Measurements from ENCODE around the gene SLFN5.

Gene SLFN5

GRCh38 chr17:35315283-35315682 is 72.4 kb downstream of the SLFN5 start:
- Histone ChIP-seq H3K9ac (ENCODE audit: low read depth, low read length, poor library complexity) (no peak overlapping the region), H3K4ac (ENCODE audit: low read length) (no peak overlapping the region), H2BK12ac (ENCODE audit: low read length) (no peak overlapping the region), H3K27ac (replicated peaks; ENCODE audit: low read length) (no peak overlapping the region), H2AFZ (ENCODE audit: low read length) (no peak overlapping the region), H3K36me3 (replicated peaks in 1 of 2; ENCODE audit: control insufficient read depth in 2 of 2, insufficient read depth in 2 of 2, low read length in 2 of 2) (no peaks in the 10 kb centered on the region), H3K4me1 (ENCODE audit: control insufficient read depth in 2 of 2, insufficient read depth in 1 of 2, low read depth in 1 of 2, low read length in 2 of 2) (peaks cover 0 to 12% of the 10 kb centered on the region in 2 donors), H2BK15ac (ENCODE audit: low read length) (no peak overlapping the region), H3K27me3 (ENCODE audit: control insufficient read depth in 3 of 3, insufficient read depth in 3 of 3, low read depth in 1 of 3, low read length in 3 of 3) (peaks cover 0 to 20% (median 16%) of the 10 kb centered on the region in 3 experiments), H3K14ac (ENCODE audit: low read length) (no peak overlapping the region), H3K4me2 (ENCODE audit: insufficient read depth, low read length, poor library complexity, severe bottlenecking) (no peak overlapping the region), H4K91ac (ENCODE audit: low read depth, low read length, poor library complexity) (no peak overlapping the region), H3K9me3 (replicated peaks in 1 of 2; ENCODE audit: control insufficient read depth in 2 of 2, insufficient read depth in 1 of 2, low read depth in 1 of 2, low read length in 2 of 2) (no peaks in the 10 kb centered on the region), H2BK5ac (ENCODE audit: low read length) (no peak overlapping the region), H3K23ac (ENCODE audit: low read depth, low read length, poor library complexity) (no peak overlapping the region), H3K4me3 (ENCODE audit: low read length in 2 of 2) (no peak overlapping the region), H3K18ac (ENCODE audit: low read length) (no peak overlapping the region), H4K8ac (ENCODE audit: low read depth, low read length) (no peak overlapping the region), H2AK5ac (ENCODE audit: low read depth, low read length) (no peak overlapping the region), H3K79me1 (ENCODE audit: low read depth, low read length) (no peaks in the 10 kb centered on the region), H2BK120ac (ENCODE audit: low read depth, low read length) (no peak overlapping the region)
- WGBS, 2 donors (ENCODE audit: extremely low coverage in 2 of 2, insufficient read length in 2 of 2, insufficient replicate concordance in 1 of 2): no CpG with 5 or more reads among the region's 5 CpGs
- no peak for DNase-seq (ENCODE audit: low spot score)

DNA sequence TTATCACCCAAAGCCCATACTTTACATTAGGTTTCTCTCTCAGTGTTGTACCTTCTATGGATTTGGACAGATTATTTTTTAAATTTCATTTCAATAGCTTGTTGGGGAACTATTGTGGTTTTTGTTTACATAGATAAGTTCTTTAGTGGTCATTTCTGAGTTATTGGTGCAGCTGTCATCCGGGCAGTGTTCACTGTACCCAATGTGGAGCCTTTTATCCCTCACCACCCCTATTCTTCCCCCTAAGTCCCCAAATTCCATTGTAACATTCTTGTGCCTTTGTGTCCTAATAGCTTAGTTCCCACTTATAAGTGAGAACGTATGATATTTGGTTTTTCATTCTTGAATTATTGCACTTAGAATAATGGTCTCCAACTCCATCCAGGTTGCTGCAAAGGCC is 73.1 kb downstream of the SLFN5 start:
- H2BK120ac ChIP-seq (ENCODE audit: low read depth, low read length): no peak overlapping the region
- H3K27ac ChIP-seq (replicated peaks; ENCODE audit: low read length): no peak overlapping the region
- no peak overlapping the region for H2AK5ac ChIP-seq (ENCODE audit: low read depth, low read length)
- no peak overlapping the region for H2BK15ac ChIP-seq (ENCODE audit: low read length)
- no peak overlapping the region for H3K9ac ChIP-seq (ENCODE audit: low read depth, low read length, poor library complexity)
- no peak overlapping the region for H2AFZ ChIP-seq (ENCODE audit: low read length)
- H3K27me3 ChIP-seq (ENCODE audit: control insufficient read depth in 3 of 3, insufficient read depth in 3 of 3, low read depth in 1 of 3, low read length in 3 of 3): peaks cover 0 to 20% (median 16%) of the 10 kb centered on the region in 3 experiments
- no peaks in the 10 kb centered on the region for H3K36me3 ChIP-seq (replicated peaks in 1 of 2; ENCODE audit: control insufficient read depth in 2 of 2, insufficient read depth in 2 of 2, low read length in 2 of 2)
- H3K23ac ChIP-seq (ENCODE audit: low read depth, low read length, poor library complexity): no peak overlapping the region
- H3K4me1 ChIP-seq (ENCODE audit: control insufficient read depth in 2 of 2, insufficient read depth in 1 of 2, low read depth in 1 of 2, low read length in 2 of 2): peaks cover 0 to 12% of the 10 kb centered on the region in 2 donors
- no peak overlapping the region for H4K8ac ChIP-seq (ENCODE audit: low read depth, low read length)
- no peak overlapping the region for H3K4me3 ChIP-seq (ENCODE audit: low read length in 2 of 2)
- H3K4me2 ChIP-seq (ENCODE audit: insufficient read depth, low read length, poor library complexity, severe bottlenecking): no peak overlapping the region
- H3K14ac ChIP-seq (ENCODE audit: low read length): no peak overlapping the region
- WGBS, 2 donors (ENCODE audit: extremely low coverage in 2 of 2, insufficient read length in 2 of 2, insufficient replicate concordance in 1 of 2): no CpG with 5 or more reads among the region's 2 CpGs
- H2BK12ac ChIP-seq (ENCODE audit: low read length): no peak overlapping the region
- no peak overlapping the region for H3K18ac ChIP-seq (ENCODE audit: low read length)
- no peak for DNase-seq (ENCODE audit: low spot score)
- H2BK5ac ChIP-seq (ENCODE audit: low read length): no peak overlapping the region
- H3K9me3 ChIP-seq (replicated peaks in 1 of 2; ENCODE audit: control insufficient read depth in 2 of 2, insufficient read depth in 1 of 2, low read depth in 1 of 2, low read length in 2 of 2): no peaks in the 10 kb centered on the region
- no peak overlapping the region for H3K4ac ChIP-seq (ENCODE audit: low read length)
- no peaks in the 10 kb centered on the region for H3K79me1 ChIP-seq (ENCODE audit: low read depth, low read length)
- no peak overlapping the region for H4K91ac ChIP-seq (ENCODE audit: low read depth, low read length, poor library complexity)

DNA sequence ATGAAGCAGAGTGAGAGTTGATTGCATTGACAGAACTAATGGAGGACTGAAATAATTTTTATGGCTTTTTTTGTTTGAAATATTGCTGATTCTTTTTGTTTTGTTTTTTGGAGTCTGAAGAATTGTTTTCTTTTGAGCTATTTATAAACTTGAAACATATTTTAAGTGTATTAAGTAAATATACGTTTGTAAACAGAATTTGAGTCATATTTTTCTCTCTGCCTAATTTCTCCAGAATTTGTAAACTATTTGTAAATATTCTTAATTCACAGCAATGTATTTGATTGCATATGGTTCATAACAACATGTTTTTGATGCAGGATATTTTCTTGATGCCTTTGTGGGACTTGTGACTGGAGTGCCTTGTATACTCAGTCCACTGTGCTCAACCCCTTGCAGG is 79.9 kb downstream of the SLFN5 start:
- Histone ChIP-seq H3K9me3 (replicated peaks in 1 of 2; ENCODE audit: control insufficient read depth in 2 of 2, insufficient read depth in 1 of 2, low read depth in 1 of 2, low read length in 2 of 2) (peaks cover 0 to 3% of the 10 kb centered on the region in 2 donors), H2BK15ac (ENCODE audit: low read length) (no peak overlapping the region), H2AK5ac (ENCODE audit: low read depth, low read length) (no peak overlapping the region), H2AFZ (ENCODE audit: low read length) (no peak overlapping the region), H2BK120ac (ENCODE audit: low read depth, low read length) (no peak overlapping the region), H3K27me3 (ENCODE audit: control insufficient read depth in 3 of 3, insufficient read depth in 3 of 3, low read depth in 1 of 3, low read length in 3 of 3) (peaks cover 0 to 5% (median 0%) of the 10 kb centered on the region in 3 experiments), H3K23ac (ENCODE audit: low read depth, low read length, poor library complexity) (no peak overlapping the region), H4K8ac (ENCODE audit: low read depth, low read length) (no peak overlapping the region), H3K9ac (ENCODE audit: low read depth, low read length, poor library complexity) (no peak overlapping the region), H3K14ac (ENCODE audit: low read length) (no peak overlapping the region), H3K27ac (replicated peaks; ENCODE audit: low read length) (no peak overlapping the region), H2BK12ac (ENCODE audit: low read length) (no peak overlapping the region), H3K4ac (ENCODE audit: low read length) (no peak overlapping the region), H3K4me2 (ENCODE audit: insufficient read depth, low read length, poor library complexity, severe bottlenecking) (no peak overlapping the region), H3K4me1 (ENCODE audit: control insufficient read depth in 2 of 2, insufficient read depth in 1 of 2, low read depth in 1 of 2, low read length in 2 of 2) (no peaks in the 10 kb centered on the region), H3K18ac (ENCODE audit: low read length) (no peak overlapping the region), H3K79me1 (ENCODE audit: low read depth, low read length) (no peaks in the 10 kb centered on the region), H4K91ac (ENCODE audit: low read depth, low read length, poor library complexity) (no peak overlapping the region), H3K36me3 (replicated peaks in 1 of 2; ENCODE audit: control insufficient read depth in 2 of 2, insufficient read depth in 2 of 2, low read length in 2 of 2) (no peaks in the 10 kb centered on the region), H2BK5ac (ENCODE audit: low read length) (no peak overlapping the region), H3K4me3 (ENCODE audit: low read length in 2 of 2) (no peak overlapping the region)
- no CpG with 5 or more reads among the region's 1 CpG for WGBS, 2 donors (ENCODE audit: extremely low coverage in 2 of 2, insufficient read length in 2 of 2, insufficient replicate concordance in 1 of 2)
- DNase-seq (ENCODE audit: low spot score): no peak
